B cell (primary cell): ENCODE data around the gene ACE. TPM values are rescaled to one million over a fixed set of nuclear protein-coding genes. Genes with fewer than 3 reads are reported as not detected.

Experiments used
- ATAC-seq: fragments of 200-7000 bp; cut with Tn5 transposase; one replicate; pipeline ENCODE4 v1.10.0; 2021; ENCODE audit warnings: low read depth, mild to moderate bottlenecking, moderate number of reproducible peaks, moderate library complexity
- CTCF ChIA-PET: fragments of 350-600 bp; sonication (Branson Sonifier 250); formaldehyde crosslinking; loops from one replicate; lab custom pipeline; 2021; ENCODE audit warnings: antibody characterized with exemption, inconsistent platforms; lab: Charles Lee
- POLR2A ChIA-PET: fragments of 350-600 bp; sonication (Branson Sonifier 250); formaldehyde crosslinking; loops from one replicate; lab custom pipeline; 2021; ENCODE audit warnings: antibody characterized with exemption; lab: Charles Lee
- DNase-seq: peaks from one replicate; pipeline ENCODE4 v3.0.0; 2013
- H2AFZ ChIP-seq: 2 replicates; pipeline ENCODE4 v1.6.1; 2012; ENCODE audit warnings: mild to moderate bottlenecking, low read depth, low read length; ENCODE audit not compliant: insufficient read depth, poor library complexity, severe bottlenecking
- H3K27ac ChIP-seq, 2 donors: 1 replicate in 1 of 2; 2 replicates in 1 of 2; pipeline ENCODE4 v1.5.1; 2012 to 2013; ENCODE audit warnings: low read length in 2 of 2, mild to moderate bottlenecking in 2 of 2, moderate library complexity in 1 of 2
- H3K27me3 ChIP-seq, 4 experiments: fragments of 200-600 bp in 1 of 4; sonication (generic) in 1 of 4; replicated peaks in 1 of 4; 1 replicate in 2 of 4; 2 replicates in 2 of 4; pipeline versions ENCODE4 v1.6.1 to v1.7.0; 2013 to 2016; ENCODE audit warnings: low read length in 3 of 4, mild to moderate bottlenecking in 2 of 4, mixed read lengths in 1 of 4, moderate library complexity in 1 of 4; ENCODE audit not compliant: insufficient read depth in 4 of 4, control insufficient read depth in 3 of 4; ENCODE audit errors: control extremely low read depth in 1 of 4
- H3K36me3 ChIP-seq, 2 experiments: replicated peaks in 1 of 2; 1 replicate in 1 of 2; 2 replicates in 1 of 2; pipeline versions ENCODE4 v1.6.1 to v1.7.1; 2013; ENCODE audit warnings: low read length in 1 of 2; ENCODE audit not compliant: insufficient read depth in 2 of 2, control insufficient read depth in 1 of 2; ENCODE audit errors: control extremely low read depth in 1 of 2, extremely low read depth in 1 of 2
- H3K4me1 ChIP-seq, 2 donors: fragments of 200-600 bp in 1 of 2; sonication (generic) in 1 of 2; 1 replicate in 1 of 2; 2 replicates in 1 of 2; pipeline versions ENCODE4 v1.5.1 to v1.6.1; 2013 to 2017; ENCODE audit warnings: low read length in 2 of 2; ENCODE audit not compliant: control insufficient read depth in 2 of 2, insufficient read depth in 2 of 2
- H3K4me2 ChIP-seq: replicated peaks from 2 replicates; pipeline ENCODE3; 2012; ENCODE audit warnings: mild to moderate bottlenecking, low read depth, low read length; ENCODE audit not compliant: poor library complexity, severe bottlenecking
- H3K4me3 ChIP-seq, 5 experiments: fragments of 200-600 bp in 1 of 5; sonication (generic) in 1 of 5; 1 replicate in 3 of 5; 2 replicates in 2 of 5; pipeline versions ENCODE4 v1.5.1 to v1.7.0; 2011 to 2016; ENCODE audit warnings: low read length in 4 of 5, mild to moderate bottlenecking in 4 of 5, low read depth in 2 of 5, control low read depth in 1 of 5, moderate library complexity in 1 of 5; ENCODE audit not compliant: insufficient read depth in 1 of 5; ENCODE audit errors: control extremely low read depth in 1 of 5, extremely low read depth in 1 of 5
- H3K79me2 ChIP-seq: fragments of 200-600 bp; sonication (generic); one replicate; pipeline ENCODE4 v1.6.0; 2016; ENCODE audit warnings: low read length; ENCODE audit not compliant: control insufficient read depth, insufficient read depth
- H3K9ac ChIP-seq: fragments of 200-600 bp; sonication (generic); 2 replicates; pipeline ENCODE4 v1.6.1; 2017; ENCODE audit warnings: mild to moderate bottlenecking, low read length, moderate library complexity
- H3K9me3 ChIP-seq, 3 donors: one replicate each; pipeline versions ENCODE4 v1.6.1 to v1.7.1; 2013; ENCODE audit warnings: low read length in 2 of 3; ENCODE audit not compliant: control insufficient read depth in 2 of 3, insufficient read depth in 1 of 3; ENCODE audit errors: control extremely low read depth in 1 of 3
- H4K20me1 ChIP-seq: 2 replicates; pipeline ENCODE4 v1.6.0; 2012; ENCODE audit warnings: mild to moderate bottlenecking, low read length; ENCODE audit not compliant: insufficient read depth, control insufficient read depth, poor library complexity, severe bottlenecking
- H3K27ac Mint-ChIP-seq: one replicate; pipeline ENCODE4 v1.8.0; 2021; ENCODE audit warnings: mixed read lengths
- H3K27me3 Mint-ChIP-seq: one replicate; pipeline ENCODE4 v1.8.0; 2021; ENCODE audit warnings: mixed read lengths
- H3K4me1 Mint-ChIP-seq: one replicate; pipeline ENCODE4 v1.8.0; 2021; ENCODE audit warnings: mixed read lengths
- H3K4me3 Mint-ChIP-seq: one replicate; pipeline ENCODE4 v1.8.0; 2021; ENCODE audit warnings: mixed read lengths
- H3K9me3 Mint-ChIP-seq: one replicate; pipeline ENCODE4 v1.8.0; 2022; ENCODE audit warnings: mixed read lengths; ENCODE audit not compliant: insufficient read depth
- CTCF ChIP-seq: fragments of 200-600 bp; IDR thresholded peaks from one replicate; pipeline ENCODE4 v1.8.0; 2022; ENCODE audit warnings: antibody characterized with exemption, mild to moderate bottlenecking
- EZH2 ChIP-seq: IDR thresholded peaks from 2 replicates; pipeline ENCODE4 v1.6.1; 2012; ENCODE audit warnings: borderline replicate concordance, low read depth, mild to moderate bottlenecking, moderate library complexity, low read length; ENCODE audit not compliant: insufficient read depth, poor library complexity, severe bottlenecking
- WGBS: methylation state at CpG from one replicate; pipeline ENCODE4 v1.1.5; 2013; ENCODE audit warnings: missing lambda C conversion rate; ENCODE audit not compliant: insufficient coverage; 5-methylcytosine and 5-hydroxymethylcytosine counted together
- intact Hi-C: fragments of 100-400 bp; cut with micrococcal nuclease; formaldehyde crosslinking; loops from one replicate; pipeline ENCODE4 v1.10.0; 2022
- polyA plus RNA-seq: library from polyadenylated mRNA; depleted of rRNA; stranded (reverse); fragments of >200 nt; gene quantifications from 2 replicates; pipeline ENCODE4 v1.2.3, GENCODE V29; 2012
- total RNA-seq, 2 donors: library from RNA; stranded (reverse); fragments of 120-200 nt in 1 of 2; gene quantifications; 1 replicate in 1 of 2; 2 replicates in 1 of 2; pipeline versions ENCODE4 v1.2.3 to v1.2.4, GENCODE V29; 2013 to 2022

ACE gene
- total and polyA plus RNA-seq, 2 donors (not counting 1 experiment from before 2014, with no cell fraction given), result 0.67 to 2.6 TPM

- no peaks in the 10 kb centered on the region for H3K9me3 Mint-ChIP-seq
- H4K20me1 ChIP-seq, result no peaks in the 10 kb centered on the region
- POLR2A ChIA-PET, result no interaction called here
- no peaks in the 10 kb centered on the region for H3K9me3 ChIP-seq
- H3K36me3 ChIP-seq, result no peaks in the 10 kb centered on the region
- CTCF ChIA-PET, result no interaction called here
- no peak overlapping the region for H3K27ac Mint-ChIP-seq
- no peak overlapping the region for H2AFZ ChIP-seq
- no peak overlapping the region for H3K4me3 ChIP-seq
- no peak overlapping the region for H3K27ac ChIP-seq
- no peak overlapping the region for H3K4me2 ChIP-seq
- H3K9ac ChIP-seq, result no peak overlapping the region
- no peaks in the 10 kb centered on the region for H3K4me1 Mint-ChIP-seq
- no peaks in the 10 kb centered on the region for H3K27me3 Mint-ChIP-seq
- TF ChIP-seq CTCF (no peak), EZH2 (no peak)
- DNase-seq (no peak), ATAC-seq (no peak)
- H3K4me1 ChIP-seq, result no peaks in the 10 kb centered on the region
- H3K27me3 ChIP-seq, result no peaks in the 10 kb centered on the region
- intact Hi-C loops, result no loop called here
- H3K4me3 Mint-ChIP-seq, result no peak overlapping the region
- H3K79me2 ChIP-seq, result no peaks in the 10 kb centered on the region
- WGBS, result 100% methylated on average over 1 of the region's 6 CpGs
Observed at GRCh38 chr17:63492940-63493339, 16.1 kb downstream of the ACE start.

GRCh38 chr17:63493411-63493810 lies 16.6 kb downstream of the ACE start:
- Histone ChIP-seq H3K9me3 (no peaks in the 10 kb centered on the region), H3K4me3 (no peak overlapping the region), H2AFZ (no peak overlapping the region), H3K27ac (no peak overlapping the region), H3K79me2 (no peaks in the 10 kb centered on the region), H3K4me1 (no peaks in the 10 kb centered on the region), H3K36me3 (no peaks in the 10 kb centered on the region), H3K27me3 (no peaks in the 10 kb centered on the region), H3K9ac (no peak overlapping the region), H4K20me1 (no peaks in the 10 kb centered on the region), H3K4me2 (no peak overlapping the region)
- ChIA-PET POLR2A (no interaction called here), CTCF (no interaction called here)
- Mint-ChIP-seq H3K27ac (no peak overlapping the region), H3K9me3 (no peaks in the 10 kb centered on the region), H3K4me3 (no peak overlapping the region), H3K4me1 (no peaks in the 10 kb centered on the region), H3K27me3 (no peaks in the 10 kb centered on the region)
- intact Hi-C loops, result no loop called here
- DNase-seq, result no peak
- ATAC-seq, result no peak
- TF ChIP-seq EZH2 (no peak), CTCF (no peak)
- WGBS, result 95% methylated on average over 8 of the region's 9 CpGs
